H54 (cell line): ENCODE measurements around the gene UBASH3B.
"Not testable (repeated sequence)": the region's sequence is repeated elsewhere in the genome, so short reads cannot be mapped to it uniquely, and the experiment has no call there.

ENCODE experiments used
- DNase-seq: peaks from one replicate; pipeline ENCODE4 v3.0.0; 2011; ENCODE audit warnings: low spot score, mixed read lengths; ENCODE audit not compliant: insufficient read length
- FAIRE-seq: peaks from 3 replicates; lab custom pipeline; 2011; peaks lifted over from hg19 to GRCh38; lab: Jason Lieb, UNC
- POLR2A ChIP-seq: IDR thresholded peaks from 2 replicates; pipeline ENCODE4 v1.6.1; 2011; ENCODE audit warnings: low read depth, mild to moderate bottlenecking, low read length

UBASH3B gene

DNA sequence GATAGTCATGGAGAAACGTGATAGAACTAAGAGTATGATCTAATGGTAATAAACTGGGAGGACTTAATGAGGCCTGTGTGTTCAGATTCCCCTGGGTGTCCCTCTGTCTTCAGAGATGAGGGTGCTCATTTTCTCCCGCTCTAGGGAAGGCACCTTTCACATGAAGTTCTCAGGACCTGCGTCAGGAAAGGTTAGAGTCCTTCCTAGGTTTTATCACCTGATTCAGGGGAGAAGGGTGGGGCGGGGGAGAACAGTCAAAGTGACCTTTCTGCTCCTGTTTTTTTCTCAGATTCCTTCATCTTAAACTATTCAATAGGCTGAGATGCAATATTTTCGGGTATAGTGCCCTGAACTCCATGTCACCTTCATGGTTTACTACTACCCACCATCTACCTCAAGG is 160.4 kb downstream of the UBASH3B start:
- no peak for FAIRE-seq
- no peak for TF ChIP-seq POLR2A
- DNase-seq = no peak

DNA sequence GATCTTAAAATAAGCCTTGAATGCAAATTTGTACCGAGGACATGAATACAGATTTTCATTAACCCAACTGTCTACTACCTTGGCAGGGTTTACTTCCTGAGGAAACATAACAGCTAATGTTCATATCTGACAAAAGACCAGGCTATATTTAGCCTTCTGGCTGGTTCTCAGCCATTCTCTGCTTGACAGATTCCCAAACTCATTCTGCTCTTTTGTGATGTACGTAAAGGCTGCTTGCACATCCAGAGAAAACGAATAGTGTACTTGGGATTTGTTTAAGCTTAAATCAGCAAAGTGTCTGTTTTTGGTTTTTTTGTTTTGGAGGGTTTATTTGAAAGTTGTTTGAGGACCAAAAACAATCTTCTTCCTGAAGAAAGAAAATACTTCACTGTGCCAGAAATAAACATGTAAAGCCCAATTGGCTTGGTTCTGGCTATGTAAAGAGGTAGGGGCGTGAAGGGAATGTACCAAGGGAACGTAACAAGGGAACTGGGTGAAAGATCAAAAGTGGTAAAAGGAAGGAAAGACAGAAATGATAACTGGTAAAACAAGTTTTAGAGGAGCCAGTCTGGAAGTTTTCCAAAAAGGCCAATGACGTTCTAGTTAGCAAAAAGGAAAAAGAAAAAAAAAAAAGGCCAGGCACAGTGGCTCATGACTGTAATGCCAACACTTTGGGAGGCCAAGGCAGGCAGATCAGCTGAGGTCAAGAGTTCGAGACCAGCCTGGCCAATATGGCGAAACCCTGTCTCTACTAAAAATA is 161.4 kb downstream of the UBASH3B start:
- TF ChIP-seq POLR2A = no peak
- DNase-seq (no peak), FAIRE-seq (no peak)

- no peak for TF ChIP-seq POLR2A
- DNase-seq (no peak), FAIRE-seq (no peak)
These were observed 164.6 kb downstream of the UBASH3B start for GRCh38 chr11:122820158-122820557.

DNA sequence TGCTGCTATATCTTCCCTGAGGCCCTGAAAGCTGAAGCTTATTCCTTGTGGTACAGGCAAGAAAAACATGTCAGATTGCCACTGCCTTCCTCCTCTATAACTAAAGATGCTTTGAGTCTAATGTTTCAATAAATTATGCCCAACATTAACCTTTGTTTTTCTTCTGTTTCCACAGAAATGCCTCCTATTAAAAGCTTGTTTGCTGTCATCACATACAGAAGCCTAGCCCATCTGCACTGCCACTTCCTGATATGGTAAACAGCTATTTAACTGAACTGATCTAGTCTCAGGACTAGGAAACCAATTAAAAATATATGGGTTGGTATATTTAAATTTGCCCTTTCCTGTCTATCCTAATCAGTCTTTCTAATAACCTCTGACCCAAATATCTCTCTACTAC is 165.6 kb downstream of the UBASH3B start:
- TF ChIP-seq POLR2A = no peak
- FAIRE-seq = no peak

GRCh38 chr11:122822241-122822640 is 166.7 kb downstream of the UBASH3B start:
- no peak for DNase-seq
- TF ChIP-seq POLR2A = no peak
- no peak for FAIRE-seq

More for the DNA sequence above, 165.6 kb downstream of the UBASH3B start:
- no peak for DNase-seq

- DNase-seq (no peak), FAIRE-seq (no peak)
- TF ChIP-seq POLR2A = no peak
These were observed 168.0 kb downstream of the UBASH3B start for GRCh38 chr11:122823564-122823963.

DNA sequence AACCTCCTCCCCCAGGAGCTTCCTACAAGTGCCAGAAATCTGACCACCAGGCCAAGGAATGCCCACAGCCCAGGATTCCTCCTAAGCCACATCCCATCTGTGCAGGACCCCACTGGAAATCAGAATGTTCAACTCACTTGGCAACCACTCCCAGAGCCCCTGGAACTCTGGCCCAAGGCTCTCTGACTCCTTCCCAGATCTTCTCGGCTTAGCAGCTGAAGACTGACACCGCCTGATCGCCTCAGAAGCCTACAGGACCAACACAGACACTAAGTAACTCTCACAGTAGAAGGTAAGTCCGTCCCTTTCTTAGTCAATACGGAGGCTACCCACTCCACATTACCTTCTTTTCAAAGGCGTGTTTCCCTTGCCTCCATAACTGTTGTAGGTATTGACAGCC is 173.8 kb downstream of the UBASH3B start:
- FAIRE-seq, DNase-seq: not testable (repeated sequence)

DNA sequence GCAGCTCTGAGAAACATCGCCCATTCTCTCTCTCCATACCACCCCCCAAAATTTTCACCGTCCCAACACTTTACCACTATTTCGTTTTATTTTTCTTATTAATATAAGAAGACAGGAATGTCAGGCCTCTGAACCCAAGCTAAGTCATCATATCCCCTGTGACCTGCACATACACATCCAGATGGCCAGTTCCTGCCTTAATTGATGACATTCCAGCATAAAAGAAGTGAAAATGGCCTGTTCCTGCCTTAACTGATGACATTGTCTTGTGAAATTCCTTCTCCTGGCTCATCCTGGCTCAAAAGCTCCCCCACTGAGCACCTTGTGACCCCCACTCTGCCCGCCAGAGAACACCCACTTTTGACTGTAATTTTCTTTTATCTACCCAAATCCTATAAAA is 176.8 kb downstream of the UBASH3B start:
- not testable (repeated sequence) for FAIRE-seq, DNase-seq

DNA sequence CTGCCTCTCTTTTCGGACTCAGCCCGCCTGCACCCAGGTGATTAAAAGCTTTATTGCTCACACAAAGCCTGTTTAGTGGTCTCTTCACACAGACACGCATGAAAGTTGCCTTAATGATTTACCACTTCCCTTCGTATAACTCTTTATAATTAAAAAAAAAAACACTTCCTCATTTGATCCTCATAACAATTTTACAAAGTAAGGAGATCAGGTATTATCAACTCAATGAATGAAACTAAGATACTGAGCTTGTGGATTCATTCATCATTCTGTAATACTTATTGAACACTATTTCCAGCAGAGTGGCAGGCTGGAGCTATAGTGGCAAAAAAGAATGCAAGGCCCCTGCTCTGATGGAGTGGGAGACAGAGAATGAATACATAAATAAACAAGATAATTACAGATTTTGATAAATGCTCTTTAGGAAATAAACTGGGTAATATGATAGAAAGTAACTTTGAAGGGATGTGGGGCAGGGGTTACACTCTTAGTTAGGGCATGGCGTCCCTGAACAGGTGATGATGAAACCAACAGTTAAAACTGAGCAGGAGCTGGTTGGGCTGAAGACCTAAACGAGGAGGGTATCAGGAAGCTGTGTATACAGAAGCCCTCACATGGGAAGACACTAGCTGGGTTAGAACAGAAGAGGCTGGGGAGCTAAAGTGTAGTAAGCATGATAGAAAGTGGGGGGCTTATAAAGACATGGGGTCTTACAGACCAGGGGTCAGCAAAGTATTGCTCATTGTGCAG is 177.4 kb downstream of the UBASH3B start:
- FAIRE-seq (no peak), DNase-seq (no peak)
- TF ChIP-seq POLR2A = no peak

DNA sequence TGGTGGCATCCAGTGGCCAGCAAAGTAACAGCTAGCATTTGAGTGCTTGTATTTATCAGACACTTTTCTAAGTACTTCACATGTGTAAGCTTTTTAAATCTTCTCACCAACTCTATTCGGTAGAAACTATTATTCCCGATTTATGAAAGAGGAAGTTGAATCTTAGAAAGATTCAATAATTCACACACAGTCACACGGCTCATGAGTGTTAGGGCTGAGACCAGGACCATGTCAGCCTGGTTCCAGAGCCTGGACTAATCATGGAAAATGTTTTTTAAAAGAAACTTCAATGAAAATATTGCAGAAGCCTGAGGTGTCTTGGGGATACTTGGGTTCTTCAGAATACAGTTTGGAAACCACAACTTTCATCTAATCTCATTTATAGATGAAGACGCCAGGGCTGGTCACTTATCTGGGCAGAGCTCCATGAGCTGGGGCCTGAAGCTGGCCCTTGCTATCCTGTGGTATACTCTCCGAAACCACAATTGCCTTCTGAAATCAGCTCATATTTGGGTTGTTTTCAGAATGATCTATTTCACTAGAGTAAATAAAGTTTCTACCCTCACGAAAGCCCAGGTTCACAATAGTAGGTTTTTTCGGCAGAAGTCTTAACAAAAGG is 178.4 kb downstream of the UBASH3B start:
- no peak for FAIRE-seq

GRCh38 chr11:122836916-122837315 is 181.4 kb downstream of the UBASH3B start:
- no peak for DNase-seq
- no peak for FAIRE-seq
- TF ChIP-seq POLR2A = no peak

More for the DNA sequence above, 178.4 kb downstream of the UBASH3B start:
- no peak for DNase-seq
- no peak for TF ChIP-seq POLR2A

DNA sequence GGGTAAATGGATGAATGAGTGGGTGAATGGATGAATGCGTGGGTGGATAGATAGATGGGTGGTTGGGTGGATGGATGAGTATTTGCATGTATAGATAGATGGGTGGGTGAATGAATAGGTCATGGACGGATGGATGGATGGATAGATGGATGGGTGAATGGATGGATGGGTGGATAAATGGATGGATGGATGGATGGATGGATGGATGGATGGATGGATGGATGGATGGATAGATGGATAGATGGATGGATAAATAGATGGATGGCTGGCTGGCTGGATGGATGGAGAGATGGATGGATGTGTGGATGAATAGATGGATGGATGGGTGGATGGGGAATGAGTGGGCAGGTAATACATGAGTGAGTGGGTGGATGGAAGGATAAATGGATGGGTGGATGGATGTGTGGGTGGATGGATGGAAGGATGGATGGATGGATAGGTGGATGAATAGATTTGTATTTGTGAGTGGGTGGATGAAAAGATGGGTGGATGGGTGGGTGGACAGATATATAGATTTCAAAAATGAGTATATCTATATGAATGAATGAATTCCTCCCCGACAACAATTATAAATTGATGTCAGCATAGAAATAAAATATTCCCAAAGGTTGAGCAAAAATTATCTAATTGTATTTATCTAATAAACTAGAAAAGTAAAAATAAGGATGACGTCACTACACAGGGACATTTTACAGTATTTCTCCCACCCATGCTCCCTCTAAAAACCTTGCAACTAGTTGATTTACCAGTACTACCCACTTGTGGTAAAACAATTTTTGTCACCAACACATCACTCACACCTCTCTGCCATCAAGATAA is 182.2 kb downstream of the UBASH3B start:
- FAIRE-seq (no peak), DNase-seq (no peak)
- TF ChIP-seq POLR2A = no peak

DNA sequence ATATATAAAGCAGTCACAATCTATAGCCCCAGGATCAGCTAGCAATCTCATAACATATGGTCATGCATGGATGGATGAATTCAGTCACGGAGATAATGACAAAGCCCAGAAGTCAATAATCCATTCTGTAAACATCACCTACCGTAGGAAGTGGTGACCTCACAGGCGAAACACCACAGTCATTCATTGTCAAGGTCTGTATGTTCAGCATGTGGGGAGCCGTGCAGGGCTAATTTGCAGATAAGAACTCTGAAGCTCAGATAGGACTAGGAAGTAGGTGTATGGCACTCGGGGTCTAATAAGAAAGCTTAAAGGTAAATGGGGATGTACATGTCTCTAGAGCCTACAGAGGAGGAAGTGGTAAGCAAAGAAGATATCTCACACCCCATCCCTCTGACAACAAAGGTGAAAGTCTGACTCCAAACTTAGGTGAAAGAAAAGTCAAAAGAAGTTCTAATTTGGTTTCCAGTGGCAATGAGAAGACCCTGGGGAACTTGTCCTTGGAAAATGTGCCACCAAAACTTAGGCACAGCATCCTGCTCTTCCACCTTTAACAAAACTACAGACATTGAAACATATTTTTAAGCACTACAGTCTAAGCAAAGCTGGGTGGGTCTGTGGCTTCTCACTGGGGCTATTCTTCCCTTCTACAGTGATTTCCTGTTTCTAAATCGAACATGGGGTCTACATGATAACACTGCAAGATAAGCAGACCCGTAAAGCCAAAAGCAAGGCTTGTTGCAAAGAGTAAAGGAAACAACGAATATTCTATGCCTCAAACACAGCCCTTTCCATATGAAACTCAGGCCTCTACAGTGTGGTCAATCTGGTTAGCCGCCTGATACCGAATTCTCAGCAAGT is 188.0 kb downstream of the UBASH3B start:
- DNase-seq = no peak
- TF ChIP-seq POLR2A = no peak
- no peak for FAIRE-seq
